ENCODE data around the gene PPL. TPM values are rescaled to one million over a fixed set of nuclear protein-coding genes. Genes with fewer than 3 reads are reported as not detected.

PPL gene
- polyA plus RNA-seq, 3 donors = 0.02 TPM; not detected in 2

GRCh38 chr16:4913130-4913773 lies 23.7 kb downstream of the PPL start:
- H2AFZ ChIP-seq (ENCODE audit: insufficient read depth, low read depth, low read length, poor library complexity, severe bottlenecking) = no peak overlapping the region
- Mint-ChIP-seq H3K27ac (no peak overlapping the region), H3K27me3 (ENCODE audit: low read depth in 3 of 3) (peaks cover 2 to 7% (median 2%) of the 10 kb centered on the region in 3 donors), H3K4me1 (no peaks in the 10 kb centered on the region), H3K9me3 (no peaks in the 10 kb centered on the region), H3K36me3 (no peaks in the 10 kb centered on the region), H3K4me3 (no peak overlapping the region)
- H3K36me3 ChIP-seq (replicated peaks in 1 of 2; ENCODE audit: control insufficient read depth in 1 of 2, insufficient read depth in 2 of 2, low read length in 2 of 2) = no peaks in the 10 kb centered on the region
- intact Hi-C loops (cut with micrococcal nuclease) = no loop called here
- H3K9ac ChIP-seq (ENCODE audit: insufficient read depth, low read length, poor library complexity, severe bottlenecking) = no peak overlapping the region
- H3K27me3 ChIP-seq (ENCODE audit: control insufficient read depth in 2 of 2, insufficient read depth in 2 of 2, low read length in 2 of 2) = no peaks in the 10 kb centered on the region
- no peaks in the 10 kb centered on the region for H3K4me1 ChIP-seq (ENCODE audit: control insufficient read depth in 1 of 2, insufficient read depth in 2 of 2, low read length in 2 of 2)
- no peaks in the 10 kb centered on the region for H3K79me2 ChIP-seq (ENCODE audit: insufficient read depth, low read length)
- no peak overlapping the region for H3K27ac ChIP-seq (ENCODE audit: low read depth in 1 of 2, low read length in 2 of 2)
- TF ChIP-seq CTCF (IDR thresholded peaks at IDR 0.05) = no peak
- no peaks in the 10 kb centered on the region for H4K20me1 ChIP-seq (ENCODE audit: insufficient read depth, low read length)
- no peaks in the 10 kb centered on the region for H3K9me3 ChIP-seq (replicated peaks in 1 of 2; ENCODE audit: control insufficient read depth in 1 of 2, insufficient read depth in 1 of 2, low read length in 2 of 2)
- H3K4me3 ChIP-seq (replicated peaks in 1 of 3; ENCODE audit: low read depth in 2 of 3, low read length in 3 of 3) = no peak overlapping the region
- 92% methylated on average over 6 of the region's 7 CpGs for WGBS (ENCODE audit: insufficient coverage)
- DNase-seq = no peak
- no peak overlapping the region for H3K4me2 ChIP-seq (replicated peaks; ENCODE audit: extremely low read depth, low read length, poor library complexity, severe bottlenecking)

GRCh38 chr16:4911970-4912386 lies 25.0 kb downstream of the PPL start:
- Mint-ChIP-seq H3K9me3 (no peaks in the 10 kb centered on the region), H3K27me3 (ENCODE audit: low read depth in 3 of 3) (peaks cover 0 to 3% (median 2%) of the 10 kb centered on the region in 3 donors), H3K4me3 (no peak overlapping the region), H3K4me1 (no peaks in the 10 kb centered on the region), H3K36me3 (no peaks in the 10 kb centered on the region), H3K27ac (no peak overlapping the region)
- no peaks in the 10 kb centered on the region for H3K4me1 ChIP-seq (ENCODE audit: control insufficient read depth in 1 of 2, insufficient read depth in 2 of 2, low read length in 2 of 2)
- no peaks in the 10 kb centered on the region for H3K36me3 ChIP-seq (replicated peaks in 1 of 2; ENCODE audit: control insufficient read depth in 1 of 2, insufficient read depth in 2 of 2, low read length in 2 of 2)
- intact Hi-C loops (cut with micrococcal nuclease) = no loop called here
- WGBS (ENCODE audit: insufficient coverage) = 77% methylated on average over 6 of the region's 6 CpGs
- H3K9ac ChIP-seq (ENCODE audit: insufficient read depth, low read length, poor library complexity, severe bottlenecking) = no peak overlapping the region
- H2AFZ ChIP-seq (ENCODE audit: insufficient read depth, low read depth, low read length, poor library complexity, severe bottlenecking) = no peak overlapping the region
- no peak overlapping the region for H3K4me2 ChIP-seq (replicated peaks; ENCODE audit: extremely low read depth, low read length, poor library complexity, severe bottlenecking)
- H4K20me1 ChIP-seq (ENCODE audit: insufficient read depth, low read length) = no peaks in the 10 kb centered on the region
- H3K27me3 ChIP-seq (ENCODE audit: control insufficient read depth in 2 of 2, insufficient read depth in 2 of 2, low read length in 2 of 2) = no peaks in the 10 kb centered on the region
- no peak for TF ChIP-seq CTCF (IDR thresholded peaks at IDR 0.05)
- no peak overlapping the region for H3K27ac ChIP-seq (ENCODE audit: low read depth in 1 of 2, low read length in 2 of 2)
- H3K9me3 ChIP-seq (replicated peaks in 1 of 2; ENCODE audit: control insufficient read depth in 1 of 2, insufficient read depth in 1 of 2, low read length in 2 of 2) = no peaks in the 10 kb centered on the region
- H3K4me3 ChIP-seq (replicated peaks in 1 of 3; ENCODE audit: low read depth in 2 of 3, low read length in 3 of 3) = no peak overlapping the region
- H3K79me2 ChIP-seq (ENCODE audit: insufficient read depth, low read length) = no peaks in the 10 kb centered on the region
- no peak for DNase-seq
